Measurements from ENCODE around the gene SLC27A4. TPM values are rescaled to one million over a fixed set of nuclear protein-coding genes. Genes with fewer than 3 reads are reported as not detected.

SLC27A4 gene
- total RNA-seq, 1 donor from 2014 or later = 23.0 TPM

DNA sequence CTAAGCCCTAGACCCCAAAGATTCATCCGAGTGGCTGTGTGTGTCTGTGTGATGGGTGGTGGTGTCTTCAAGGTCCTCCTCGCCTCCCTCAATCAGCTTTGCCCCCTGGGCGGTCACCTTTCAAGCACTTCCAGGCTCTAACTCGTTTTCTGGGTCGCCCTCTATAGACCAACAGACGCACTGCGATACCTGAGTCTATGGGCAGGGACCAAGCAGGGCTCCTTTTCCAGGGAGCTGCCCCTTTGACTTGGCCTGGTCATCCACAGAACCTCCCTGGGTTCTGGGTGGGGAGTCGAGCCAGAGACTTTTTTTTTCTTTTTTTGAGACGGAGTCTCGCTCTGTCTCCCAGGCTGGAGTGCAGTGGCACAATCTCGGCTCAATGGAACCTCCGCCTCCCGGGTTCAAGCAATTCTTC is 1.1 kb downstream of the SLC27A4 start:
- Mint-ChIP-seq H3K27ac (ENCODE audit: unreplicated experiment) (no peak overlapping the region), H3K9me3 (ENCODE audit: unreplicated experiment) (no peaks in the 10 kb centered on the region), H3K27me3 (ENCODE audit: unreplicated experiment) (peaks cover 6% of the 10 kb centered on the region), H3K36me3 (ENCODE audit: low read depth, unreplicated experiment) (peaks cover 4% of the 10 kb centered on the region), H3K4me1 (ENCODE audit: unreplicated experiment) (peaks cover 4% of the 10 kb centered on the region), H3K4me3 (ENCODE audit: unreplicated experiment) (peak overlapping the region; percentile 95)
- TF ChIP-seq, protein P1, sequence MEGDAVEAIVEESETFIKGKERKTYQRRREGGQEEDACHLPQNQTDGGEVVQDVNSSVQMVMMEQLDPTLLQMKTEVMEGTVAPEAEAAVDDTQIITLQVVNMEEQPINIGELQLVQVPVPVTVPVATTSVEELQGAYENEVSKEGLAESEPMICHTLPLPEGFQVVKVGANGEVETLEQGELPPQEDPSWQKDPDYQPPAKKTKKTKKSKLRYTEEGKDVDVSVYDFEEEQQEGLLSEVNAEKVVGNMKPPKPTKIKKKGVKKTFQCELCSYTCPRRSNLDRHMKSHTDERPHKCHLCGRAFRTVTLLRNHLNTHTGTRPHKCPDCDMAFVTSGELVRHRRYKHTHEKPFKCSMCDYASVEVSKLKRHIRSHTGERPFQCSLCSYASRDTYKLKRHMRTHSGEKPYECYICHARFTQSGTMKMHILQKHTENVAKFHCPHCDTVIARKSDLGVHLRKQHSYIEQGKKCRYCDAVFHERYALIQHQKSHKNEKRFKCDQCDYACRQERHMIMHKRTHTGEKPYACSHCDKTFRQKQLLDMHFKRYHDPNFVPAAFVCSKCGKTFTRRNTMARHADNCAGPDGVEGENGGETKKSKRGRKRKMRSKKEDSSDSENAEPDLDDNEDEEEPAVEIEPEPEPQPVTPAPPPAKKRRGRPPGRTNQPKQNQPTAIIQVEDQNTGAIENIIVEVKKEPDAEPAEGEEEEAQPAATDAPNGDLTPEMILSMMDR (IDR thresholded peaks at IDR 0.05; ENCODE audit: unreplicated experiment) = no peak
- DNase-seq (ENCODE audit: low spot score) = peak; percentile 69

DNA sequence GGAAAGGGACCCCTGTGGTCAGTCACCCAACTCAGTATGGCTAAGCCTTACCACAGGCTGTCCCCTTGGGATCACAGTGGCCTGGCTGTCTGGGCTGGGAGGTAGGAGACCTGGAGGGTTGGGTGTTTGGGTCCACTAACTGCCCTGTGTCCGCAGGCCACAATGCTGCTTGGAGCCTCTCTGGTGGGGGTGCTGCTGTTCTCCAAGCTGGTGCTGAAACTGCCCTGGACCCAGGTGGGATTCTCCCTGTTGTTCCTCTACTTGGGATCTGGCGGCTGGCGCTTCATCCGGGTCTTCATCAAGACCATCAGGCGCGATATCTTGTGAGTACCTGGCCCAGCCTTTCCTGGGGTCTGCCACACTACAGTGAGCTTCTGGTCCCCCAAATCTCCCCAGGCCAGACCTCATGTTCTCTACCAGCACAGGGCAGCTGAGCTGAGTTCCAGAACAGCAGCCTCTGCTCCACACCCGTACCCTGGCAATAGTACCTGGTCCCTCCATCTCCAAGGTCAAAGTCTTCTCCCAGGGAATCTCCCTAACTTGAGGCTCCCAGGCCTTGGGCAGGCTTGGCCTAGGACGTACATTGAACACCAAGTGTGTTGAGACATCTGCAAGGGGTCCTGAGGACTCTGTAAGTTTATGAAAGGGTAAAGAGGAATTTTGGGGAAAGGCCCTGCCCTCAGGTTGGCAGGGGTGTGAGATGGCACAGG is 2.8 kb downstream of the SLC27A4 start:
- Mint-ChIP-seq H3K4me3 (ENCODE audit: unreplicated experiment) (no peak overlapping the region), H3K4me1 (ENCODE audit: unreplicated experiment) (peaks cover 4% of the 10 kb centered on the region), H3K27me3 (ENCODE audit: unreplicated experiment) (peaks cover 4% of the 10 kb centered on the region), H3K9me3 (ENCODE audit: unreplicated experiment) (no peaks in the 10 kb centered on the region), H3K27ac (ENCODE audit: unreplicated experiment) (no peak overlapping the region), H3K36me3 (ENCODE audit: low read depth, unreplicated experiment) (peaks cover 4% of the 10 kb centered on the region)
- TF ChIP-seq, protein P1 (IDR thresholded peaks at IDR 0.05; ENCODE audit: unreplicated experiment) = no peak
- no peak for DNase-seq (ENCODE audit: low spot score)

DNA sequence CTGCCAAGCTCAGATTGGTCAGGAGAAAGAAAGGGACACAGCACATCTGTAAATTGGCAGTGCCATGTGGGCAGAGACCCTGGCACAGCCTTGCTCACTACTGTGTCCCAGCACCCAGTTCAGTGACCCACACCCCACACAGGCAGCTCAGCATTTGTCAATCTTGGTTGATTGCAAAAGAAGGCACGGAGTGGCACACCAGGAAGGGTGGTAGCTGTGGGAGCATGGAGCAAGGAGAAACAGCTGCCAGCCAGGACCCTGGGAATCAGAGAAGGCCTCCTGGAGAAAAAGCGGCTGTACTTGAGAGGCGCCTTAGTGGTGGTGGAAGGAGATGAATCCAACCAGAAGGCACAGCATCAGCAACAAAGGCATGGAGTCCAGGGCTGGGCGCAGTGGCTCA is 3.5 kb downstream of the SLC27A4 start:
- H3K27ac Mint-ChIP-seq (ENCODE audit: unreplicated experiment) = no peak overlapping the region
- peaks cover 4% of the 10 kb centered on the region for H3K36me3 Mint-ChIP-seq (ENCODE audit: low read depth, unreplicated experiment)
- peaks cover 4% of the 10 kb centered on the region for H3K4me1 Mint-ChIP-seq (ENCODE audit: unreplicated experiment)
- peaks cover 4% of the 10 kb centered on the region for H3K27me3 Mint-ChIP-seq (ENCODE audit: unreplicated experiment)
- TF ChIP-seq, protein P1 (IDR thresholded peaks at IDR 0.05; ENCODE audit: unreplicated experiment) = no peak
- no peaks in the 10 kb centered on the region for H3K9me3 Mint-ChIP-seq (ENCODE audit: unreplicated experiment)
- no peak for DNase-seq (ENCODE audit: low spot score)
- no peak overlapping the region for H3K4me3 Mint-ChIP-seq (ENCODE audit: unreplicated experiment)

DNA sequence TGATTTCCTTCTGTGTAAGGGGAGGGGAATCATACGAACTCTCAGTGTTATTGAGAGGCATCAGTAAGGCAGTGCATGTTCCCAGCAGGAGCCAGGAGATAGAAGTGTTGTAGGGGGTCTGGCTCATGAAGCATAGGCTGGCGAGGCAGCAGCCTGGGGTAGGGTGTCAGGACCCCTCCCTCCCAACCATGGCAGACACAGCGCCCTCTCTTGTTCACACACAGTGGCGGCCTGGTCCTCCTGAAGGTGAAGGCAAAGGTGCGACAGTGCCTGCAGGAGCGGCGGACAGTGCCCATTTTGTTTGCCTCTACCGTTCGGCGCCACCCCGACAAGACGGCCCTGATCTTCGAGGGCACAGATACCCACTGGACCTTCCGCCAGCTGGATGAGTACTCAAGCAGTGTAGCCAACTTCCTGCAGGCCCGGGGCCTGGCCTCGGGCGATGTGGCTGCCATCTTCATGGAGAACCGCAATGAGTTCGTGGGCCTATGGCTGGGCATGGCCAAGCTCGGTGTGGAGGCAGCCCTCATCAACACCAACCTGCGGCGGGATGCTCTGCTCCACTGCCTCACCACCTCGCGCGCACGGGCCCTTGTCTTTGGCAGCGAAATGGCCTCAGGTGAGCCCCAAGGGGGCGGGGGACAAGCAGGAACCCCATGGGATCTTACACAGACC is 4.7 kb downstream of the SLC27A4 start:
- Mint-ChIP-seq H3K27ac (ENCODE audit: unreplicated experiment) (peak overlapping the region; percentile 74), H3K27me3 (ENCODE audit: unreplicated experiment) (peaks cover 3% of the 10 kb centered on the region), H3K4me1 (ENCODE audit: unreplicated experiment) (peaks cover 4% of the 10 kb centered on the region), H3K36me3 (ENCODE audit: low read depth, unreplicated experiment) (peaks cover 11% of the 10 kb centered on the region), H3K4me3 (ENCODE audit: unreplicated experiment) (no peak overlapping the region), H3K9me3 (ENCODE audit: unreplicated experiment) (no peaks in the 10 kb centered on the region)
- no peak for DNase-seq (ENCODE audit: low spot score)
- TF ChIP-seq, protein P1 (IDR thresholded peaks at IDR 0.05; ENCODE audit: unreplicated experiment) = no peak

DNA sequence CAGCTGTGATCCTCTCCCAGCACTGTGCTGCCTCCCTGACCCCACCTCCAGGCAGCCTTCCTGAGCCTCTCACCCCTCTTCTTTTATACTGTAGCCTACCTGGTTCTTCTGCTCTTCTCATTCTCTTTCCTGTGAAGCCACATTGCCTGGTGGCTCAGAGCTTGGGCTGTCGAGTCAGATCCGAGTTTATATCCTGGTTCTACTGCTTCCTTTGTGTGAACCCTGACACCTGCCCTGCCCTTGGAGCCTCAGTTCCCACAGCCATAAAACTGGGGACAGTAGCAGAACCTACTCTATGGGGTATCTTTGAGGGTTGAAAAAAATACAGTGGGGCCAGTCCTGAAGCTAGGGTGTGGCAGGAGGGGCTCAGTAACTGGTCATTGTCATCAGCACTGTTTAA is 8.8 kb downstream of the SLC27A4 start:
- TF ChIP-seq, protein P1 (IDR thresholded peaks at IDR 0.05; ENCODE audit: unreplicated experiment) = no peak
- H3K27me3 Mint-ChIP-seq (ENCODE audit: unreplicated experiment) = peaks cover 3% of the 10 kb centered on the region
- H3K36me3 Mint-ChIP-seq (ENCODE audit: low read depth, unreplicated experiment) = peaks cover 17% of the 10 kb centered on the region
- H3K27ac Mint-ChIP-seq (ENCODE audit: unreplicated experiment) = no peak overlapping the region
- no peaks in the 10 kb centered on the region for H3K4me1 Mint-ChIP-seq (ENCODE audit: unreplicated experiment)
- peak overlapping the region; percentile 80 for H3K4me3 Mint-ChIP-seq (ENCODE audit: unreplicated experiment)
- no peak for DNase-seq (ENCODE audit: low spot score)
- no peaks in the 10 kb centered on the region for H3K9me3 Mint-ChIP-seq (ENCODE audit: unreplicated experiment)

Data from endothelial cell (in vitro differentiated cells).